HG02678 (cell line): Measurements from ENCODE around the gene MYOCOS.

Experiments
- ATAC-seq: cut with Tn5 transposase; IDR thresholded peaks from one replicate; pipeline ENCODE4 v1.9.1; 2021; ENCODE audit warnings: mild to moderate bottlenecking, moderate library complexity; ENCODE audit not compliant: unreplicated experiment

The MYOCOS gene

GRCh38 chr1:171623651-171624331 is 1.7 kb downstream of the MYOCOS start:
- no peak for ATAC-seq

GRCh38 chr1:171625225-171625624 is 3.2 kb downstream of the MYOCOS start:
- ATAC-seq = no peak

DNA sequence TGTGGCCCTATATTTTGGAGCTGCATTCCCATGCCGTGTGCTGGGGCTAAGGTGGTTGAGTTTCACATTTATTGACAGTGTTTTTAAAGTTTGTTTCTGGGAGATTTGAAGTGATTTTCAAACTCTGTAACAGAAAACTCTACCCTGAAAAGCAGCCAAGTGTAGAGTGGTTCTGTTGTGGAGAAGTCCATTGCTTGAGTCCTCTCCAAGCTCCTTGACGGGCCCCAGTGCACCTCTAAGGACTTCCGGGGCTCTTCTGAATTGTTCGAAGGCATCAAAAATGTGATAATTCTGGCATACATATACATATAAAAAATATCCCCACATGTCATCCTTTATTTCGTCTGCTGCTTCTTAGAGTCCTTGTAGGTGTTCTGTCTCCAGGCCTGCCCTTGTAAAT is 5.0 kb downstream of the MYOCOS start:
- ATAC-seq = no peak

GRCh38 chr1:171628225-171628624 is 6.2 kb downstream of the MYOCOS start:
- no peak for ATAC-seq

- no peak for ATAC-seq
These were observed 13.6 kb downstream of the MYOCOS start for GRCh38 chr1:171635661-171636060.

- ATAC-seq = no peak
These were observed 14.1 kb downstream of the MYOCOS start for GRCh38 chr1:171636141-171636540.

- ATAC-seq = no peak
These were observed 16.0 kb downstream of the MYOCOS start for GRCh38 chr1:171637928-171638576.

- ATAC-seq = no peak
These were observed 18.2 kb downstream of the MYOCOS start for GRCh38 chr1:171640225-171640624.

GRCh38 chr1:171641076-171641864 is 19.2 kb downstream of the MYOCOS start:
- ATAC-seq = no peak

- no peak for ATAC-seq
These were observed 20.2 kb downstream of the MYOCOS start for GRCh38 chr1:171642197-171642596.

GRCh38 chr1:171643156-171643555 is 21.1 kb downstream of the MYOCOS start:
- ATAC-seq = no peak

DNA sequence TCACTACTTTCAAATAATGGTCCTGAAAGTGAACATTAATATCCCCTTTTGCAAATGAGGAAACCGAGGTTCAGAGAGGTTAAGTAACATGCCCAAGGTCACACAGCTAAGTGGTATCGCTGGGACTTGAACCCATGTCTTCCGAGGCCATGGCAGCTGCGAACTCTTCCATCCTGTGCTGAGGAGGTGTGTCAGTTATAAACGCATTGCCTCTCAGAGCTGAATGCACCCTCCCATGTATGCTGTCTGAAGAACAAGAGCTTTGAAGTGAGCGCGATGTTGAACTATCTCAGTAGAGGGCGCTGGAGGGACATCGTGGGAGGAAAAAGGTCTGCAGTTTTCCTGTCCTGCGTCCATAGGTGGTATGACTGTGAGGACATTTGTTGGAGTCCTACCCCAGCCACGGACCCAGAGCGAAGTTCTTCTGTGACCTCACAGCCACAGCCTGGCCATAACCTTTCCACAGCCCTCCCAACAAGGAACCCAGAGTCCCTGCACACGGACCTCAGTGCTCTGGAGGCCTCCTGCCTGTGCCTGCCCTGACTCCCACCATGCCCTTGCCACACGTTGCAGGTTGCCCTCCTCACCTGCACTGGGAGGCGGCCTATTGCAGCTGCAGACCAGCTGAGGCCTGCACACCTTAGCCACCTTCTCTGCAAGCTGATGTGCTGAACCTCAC is 22.9 kb downstream of the MYOCOS start:
- peak; percentile 64 for ATAC-seq

DNA sequence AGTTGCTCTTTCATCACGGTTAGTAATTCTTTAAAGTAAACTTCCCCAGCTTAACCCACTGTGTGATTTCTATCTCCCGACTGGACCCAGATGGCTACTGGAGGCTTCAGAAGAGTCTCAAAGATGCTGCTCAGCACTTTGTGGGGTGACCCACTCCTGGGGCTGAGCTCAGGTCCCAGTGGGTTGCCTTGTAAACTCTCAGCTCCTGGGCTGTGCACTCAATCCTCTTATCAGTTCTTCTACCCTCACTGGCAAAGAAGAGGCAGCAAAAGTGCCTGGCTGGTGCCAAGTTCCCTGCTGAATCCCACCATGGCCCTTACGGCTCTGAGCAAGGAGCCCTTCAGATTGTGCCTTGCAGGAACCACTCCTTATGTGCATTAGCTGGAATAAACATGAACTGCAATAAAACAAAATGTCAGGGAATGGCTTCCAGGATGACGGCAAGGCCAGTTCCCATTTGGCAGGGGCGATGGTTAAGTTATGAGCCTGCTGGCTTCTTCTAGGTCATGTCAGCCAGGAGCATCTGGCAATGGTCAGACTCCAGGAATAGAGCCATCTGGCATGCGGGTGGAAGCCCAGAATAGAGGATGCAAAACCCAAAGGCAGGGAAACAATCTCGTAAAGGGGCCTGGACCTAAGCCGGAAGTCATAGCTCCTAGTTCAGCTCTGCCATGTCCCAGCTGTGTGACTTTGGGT is 23.7 kb downstream of the MYOCOS start:
- ATAC-seq = no peak

GRCh38 chr1:171646249-171646560 is 24.2 kb downstream of the MYOCOS start:
- ATAC-seq = no peak

DNA sequence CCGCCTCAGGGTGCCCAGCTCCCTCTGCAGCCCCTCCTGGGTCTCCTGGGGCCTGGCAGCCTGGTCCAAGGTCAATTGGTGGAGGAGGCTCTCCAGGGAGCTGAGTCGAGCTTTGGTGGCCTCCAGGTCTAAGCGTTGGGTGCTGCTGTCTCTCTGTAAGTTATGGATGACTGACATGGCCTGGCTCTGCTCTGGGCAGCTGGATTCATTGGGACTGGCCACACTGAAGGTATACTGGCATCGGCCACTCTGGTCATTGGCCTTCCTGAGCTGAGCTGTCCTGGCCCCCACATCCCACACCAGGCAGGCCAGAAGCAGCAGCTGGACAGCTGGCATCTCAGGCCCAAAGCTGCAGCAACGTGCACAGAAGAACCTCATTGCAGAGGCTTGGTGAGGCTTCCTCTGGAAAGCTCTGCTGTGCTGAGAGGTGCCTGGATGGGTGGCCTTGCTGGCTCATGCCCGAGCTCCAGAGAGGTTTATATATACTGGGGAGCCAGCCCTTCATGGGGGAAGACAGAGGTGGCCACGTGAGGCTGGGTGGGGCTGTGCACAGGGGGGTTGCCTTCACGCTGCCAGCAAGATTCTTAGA is 30.3 kb downstream of the MYOCOS start, which contains the start of gene MYOC:
TSS of gene MYOC (minus strand) at position 455 of the 589 bp plus-strand sequence. CDS start at position 378, 77 bp downstream.
- ATAC-seq = no peak

DNA sequence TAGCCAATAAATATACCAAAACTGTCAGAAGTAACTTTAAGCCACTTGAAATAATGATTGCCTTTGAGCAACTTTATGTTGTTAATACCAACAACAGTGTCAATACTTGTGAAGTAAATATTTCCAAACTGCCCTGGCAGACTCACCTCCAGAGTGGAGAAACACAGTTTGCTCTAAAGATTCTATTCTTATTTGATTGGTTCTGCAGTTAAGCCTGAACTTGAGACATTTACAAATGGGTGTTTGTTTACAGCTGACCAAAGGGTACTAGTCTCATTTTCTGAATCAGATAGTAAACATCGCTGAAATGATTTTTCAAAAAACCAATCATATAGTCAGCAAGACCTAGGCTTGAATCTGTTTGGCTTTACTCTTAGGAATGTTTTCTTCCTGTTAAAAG is 31.8 kb downstream of the MYOCOS start:
- no peak for ATAC-seq

DNA sequence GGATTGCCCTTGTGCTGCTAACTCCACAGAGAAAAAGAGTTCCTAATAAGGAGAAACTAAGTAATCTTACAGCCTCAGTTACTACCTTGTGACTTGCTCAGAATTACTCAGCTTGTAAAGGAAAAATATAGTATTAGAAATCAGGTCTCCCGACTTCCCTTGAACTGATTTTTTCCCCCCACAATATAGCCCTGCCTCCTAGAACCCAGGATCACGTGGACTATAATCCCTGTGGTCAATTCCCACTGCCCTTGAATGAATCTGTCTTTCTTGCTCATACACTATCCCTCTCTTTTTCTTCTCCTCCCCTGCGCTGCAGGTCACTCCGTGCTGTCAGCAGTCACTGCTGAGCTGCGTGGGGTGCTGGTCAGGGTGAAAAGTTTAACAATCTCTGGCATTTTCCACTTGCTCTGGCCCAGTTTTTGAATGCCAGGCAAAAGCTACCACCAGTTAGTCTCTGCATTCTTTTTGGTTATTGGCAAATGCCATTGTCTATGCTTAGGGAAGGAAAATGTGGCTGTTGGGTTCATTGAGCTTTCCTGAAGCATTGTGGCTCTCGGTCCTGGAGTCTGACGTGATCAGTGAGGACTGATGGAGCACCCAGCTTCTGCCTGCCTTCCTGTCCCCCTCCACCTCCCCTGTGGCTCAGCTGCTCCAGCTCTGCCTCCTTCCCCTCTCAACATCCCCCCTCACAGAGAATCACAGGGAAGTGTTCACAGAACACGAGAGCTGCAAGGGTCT is 32.3 kb downstream of the MYOCOS start:
- ATAC-seq = no peak

GRCh38 chr1:171654942-171655745 is 33.1 kb downstream of the MYOCOS start:
- peak; percentile 76 for ATAC-seq

- ATAC-seq = no peak
These were observed 33.7 kb downstream of the MYOCOS start for GRCh38 chr1:171655746-171656116.
